Measurements from ENCODE around the gene POLR2M.

- TF ChIP-seq CTCF (tag by site-specific recombination; IDR thresholded peaks at IDR 0.05) (no peak), ZNF791 (tag by site-specific recombination; IDR thresholded peaks at IDR 0.05) (no peak), ATF2 (tag by site-specific recombination; IDR thresholded peaks at IDR 0.05; ENCODE audit: low read depth) (no peak), ZNF311 (tag by site-specific recombination; IDR thresholded peaks at IDR 0.05; ENCODE audit: borderline replicate concordance) (no peak), ZNF302 (tag by site-specific recombination; IDR thresholded peaks at IDR 0.05; ENCODE audit: low read depth) (no peak), TSHZ1 (tag by site-specific recombination; IDR thresholded peaks at IDR 0.05; ENCODE audit: borderline replicate concordance) (no peak)
Measured at GRCh38 chr15:57763176-57763964, 56.9 kb downstream of the POLR2M start.

Measured in HEK293 (cell line).